WTC11 (cell line): ENCODE measurements around the gene GABRB1. TPM values are rescaled to one million over a fixed set of nuclear protein-coding genes. Genes with fewer than 3 reads are reported as not detected.

Source experiments
- ATAC-seq: fragments of 200-7000 bp; cut with Tn5 transposase; 2 replicates; pipeline ENCODE4 v1.10.0; 2021; ENCODE audit warnings: mild to moderate bottlenecking, moderate library complexity
- CTCF ChIA-PET: fragments of 300-600 bp; sonication (Branson Sonifier 250); formaldehyde crosslinking; loops from one replicate; lab custom pipeline; 2021; ENCODE audit warnings: antibody characterized with exemption; lab: Charles Lee
- POLR2A ChIA-PET: fragments of 350-600 bp; sonication (Branson Sonifier 250); formaldehyde crosslinking; loops from one replicate; lab custom pipeline; 2021; ENCODE audit warnings: antibody characterized with exemption; lab: Charles Lee
- DNase-seq: peaks from one replicate; pipeline ENCODE4 v3.0.0; 2021; ENCODE audit warnings: low spot score
- H3K27ac Mint-ChIP-seq: 2 replicates; pipeline ENCODE4 v1.8.0; 2021; ENCODE audit warnings: mixed read lengths
- H3K27me3 Mint-ChIP-seq: 2 replicates; pipeline ENCODE4 v1.8.0; 2021; ENCODE audit warnings: low read depth, mild to moderate bottlenecking, moderate library complexity, mixed read lengths
- H3K36me3 Mint-ChIP-seq: 2 replicates; pipeline ENCODE4 v1.8.0; 2021; ENCODE audit warnings: mixed read lengths
- H3K4me1 Mint-ChIP-seq: 2 replicates; pipeline ENCODE4 v1.8.0; 2022; ENCODE audit warnings: mixed read lengths
- H3K4me3 Mint-ChIP-seq: 2 replicates; pipeline ENCODE4 v1.8.0; 2021; ENCODE audit warnings: mild to moderate bottlenecking, moderate library complexity, mixed read lengths
- H3K9me3 Mint-ChIP-seq: 2 replicates; pipeline ENCODE4 v1.8.0; 2021; ENCODE audit warnings: mixed read lengths
- ETV6 ChIP-seq: sonication (generic); formaldehyde crosslinking; IDR thresholded peaks from 2 replicates; pipeline ENCODE4 v1.8.1; 2022; ENCODE audit warnings: mild to moderate bottlenecking, missing genetic modification reagents
- FOXK1 ChIP-seq: sonication (generic); formaldehyde crosslinking; IDR thresholded peaks from 2 replicates; pipeline ENCODE4 v1.8.0; 2022; ENCODE audit warnings: mild to moderate bottlenecking, moderate library complexity, missing genetic modification reagents
- NR1H2 ChIP-seq: sonication (generic); formaldehyde crosslinking; IDR thresholded peaks from 2 replicates; pipeline ENCODE4 v1.9.0; 2021; ENCODE audit warnings: mild to moderate bottlenecking, moderate library complexity, missing genetic modification reagents
- OVOL2 ChIP-seq: fragments of 250-450 bp; sonication (Bioruptor Pico); IDR thresholded peaks from 2 replicates; pipeline ENCODE4 v1.9.0; 2021; ENCODE audit warnings: mild to moderate bottlenecking, borderline replicate concordance
- SMAD4 ChIP-seq: sonication (generic); formaldehyde crosslinking; IDR thresholded peaks from 2 replicates; pipeline ENCODE4 v1.8.0; 2022; ENCODE audit warnings: mild to moderate bottlenecking, missing genetic modification reagents
- TCF7 ChIP-seq: sonication (generic); formaldehyde crosslinking; IDR thresholded peaks from 2 replicates; pipeline ENCODE4 v1.8.0; 2022; ENCODE audit warnings: mild to moderate bottlenecking, low read depth, missing genetic modification reagents, moderate library complexity
- ZBTB21 ChIP-seq: sonication (generic); formaldehyde crosslinking; IDR thresholded peaks from 2 replicates; pipeline ENCODE4 v1.8.1; 2023; ENCODE audit warnings: mild to moderate bottlenecking, missing genetic modification reagents, borderline replicate concordance
- ZNF219 ChIP-seq: sonication (generic); formaldehyde crosslinking; IDR thresholded peaks from 2 replicates; pipeline ENCODE4 v1.8.0; 2023; ENCODE audit warnings: missing genetic modification reagents, mild to moderate bottlenecking, borderline replicate concordance
- ZNF317 ChIP-seq: sonication (generic); formaldehyde crosslinking; IDR thresholded peaks from 2 replicates; pipeline ENCODE4 v1.8.1; 2023; ENCODE audit warnings: low read depth, mild to moderate bottlenecking, moderate library complexity, missing genetic modification reagents, borderline replicate concordance
- total RNA-seq: library from RNA; stranded (reverse); gene quantifications from 3 replicates; pipeline ENCODE4 v1.2.3, GENCODE V29; 2021
- TF ChIP-seq, protein P1 (sequence below): sonication (generic); formaldehyde crosslinking; IDR thresholded peaks from 2 replicates; pipeline ENCODE4 v1.8.1; 2023; ENCODE audit warnings: mild to moderate bottlenecking, missing genetic modification reagents, moderate library complexity
- TF ChIP-seq, protein P2 (sequence below): sonication (generic); formaldehyde crosslinking; IDR thresholded peaks from 2 replicates; pipeline ENCODE4 v1.8.0; 2022; ENCODE audit warnings: mild to moderate bottlenecking, missing genetic modification reagents
- TF ChIP-seq, protein P3 (sequence below): sonication (generic); formaldehyde crosslinking; IDR thresholded peaks from 2 replicates; pipeline ENCODE4 v1.8.1; 2022; ENCODE audit warnings: mild to moderate bottlenecking, missing genetic modification reagents, moderate library complexity, borderline replicate concordance
- TF ChIP-seq, protein P4 (sequence below): fragments of 250-450 bp; sonication (Bioruptor Pico); IDR thresholded peaks from 2 replicates; pipeline ENCODE4 v1.9.0; 2021; ENCODE audit warnings: mild to moderate bottlenecking
- TF ChIP-seq, protein P5 (sequence below): sonication (generic); formaldehyde crosslinking; IDR thresholded peaks from 2 replicates; pipeline ENCODE4 v1.8.1; 2023; ENCODE audit warnings: mild to moderate bottlenecking, moderate library complexity, missing genetic modification reagents
- TF ChIP-seq, protein P6 (sequence below): fragments of 250-450 bp; sonication (Bioruptor Pico); IDR thresholded peaks from 2 replicates; pipeline ENCODE4 v2.1.2; 2022; ENCODE audit warnings: mild to moderate bottlenecking, moderate library complexity
- TF ChIP-seq, protein P7 (sequence below): sonication (generic); formaldehyde crosslinking; IDR thresholded peaks from 2 replicates; pipeline ENCODE4 v1.8.0; 2022; ENCODE audit warnings: mild to moderate bottlenecking, missing genetic modification reagents
- TF ChIP-seq, protein P8 (sequence below): sonication (generic); formaldehyde crosslinking; IDR thresholded peaks from 2 replicates; pipeline ENCODE4 v1.8.0; 2023; ENCODE audit warnings: mild to moderate bottlenecking, missing genetic modification reagents
- TF ChIP-seq, protein P9 (sequence below): sonication (generic); formaldehyde crosslinking; IDR thresholded peaks from 2 replicates; pipeline ENCODE4 v1.8.1; 2022; ENCODE audit warnings: missing genetic modification reagents, borderline replicate concordance
- TF ChIP-seq, protein P10 (sequence below): sonication (generic); formaldehyde crosslinking; IDR thresholded peaks from 2 replicates; pipeline ENCODE4 v1.8.1; 2023; ENCODE audit warnings: mild to moderate bottlenecking, missing genetic modification reagents, moderate library complexity

The GABRB1 gene
- total RNA-seq, 1 experiment from 2014 or later, result 0.66 TPM

DNA sequence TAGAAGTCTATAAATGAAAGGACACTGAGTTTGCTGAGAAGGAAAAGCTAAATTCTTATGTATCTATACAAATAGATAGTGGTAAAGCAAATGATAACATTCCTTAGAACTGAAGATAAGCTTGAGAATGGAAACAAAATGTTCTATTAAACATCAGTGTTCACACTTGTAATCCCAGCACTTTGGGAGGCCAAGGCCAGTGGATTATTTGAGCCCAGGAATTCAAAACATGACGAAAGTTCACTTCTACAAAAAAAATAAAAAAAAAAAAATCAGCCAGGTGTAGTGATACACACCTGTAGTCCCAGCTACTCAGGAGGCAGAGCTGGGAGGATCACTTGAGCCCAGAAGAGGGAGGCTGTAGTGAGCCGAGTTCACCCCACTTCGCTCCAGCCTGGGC, 232.4 kb downstream of the GABRB1 start:
- ChIA-PET CTCF (no interaction called here), POLR2A (no interaction called here)
- H3K36me3 Mint-ChIP-seq, result no peaks in the 10 kb centered on the region
- TF ChIP-seq ZNF219 (no peak), SMAD4 (no peak), TCF7 (no peak), OVOL2 (CRISPR knock-in tag) (no peak), ZNF317 (CRISPR knock-in tag) (no peak), NR1H2 (CRISPR knock-in tag) (no peak), FOXK1 (CRISPR knock-in tag) (no peak), ETV6 (CRISPR knock-in tag) (no peak), ZBTB21 (CRISPR knock-in tag) (no peak)
- TF ChIP-seq, protein P1, sequence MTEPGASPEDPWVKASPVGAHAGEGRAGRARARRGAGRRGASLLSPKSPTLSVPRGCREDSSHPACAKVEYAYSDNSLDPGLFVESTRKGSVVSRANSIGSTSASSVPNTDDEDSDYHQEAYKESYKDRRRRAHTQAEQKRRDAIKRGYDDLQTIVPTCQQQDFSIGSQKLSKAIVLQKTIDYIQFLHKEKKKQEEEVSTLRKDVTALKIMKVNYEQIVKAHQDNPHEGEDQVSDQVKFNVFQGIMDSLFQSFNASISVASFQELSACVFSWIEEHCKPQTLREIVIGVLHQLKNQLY, result no peak
- TF ChIP-seq, protein P2, sequence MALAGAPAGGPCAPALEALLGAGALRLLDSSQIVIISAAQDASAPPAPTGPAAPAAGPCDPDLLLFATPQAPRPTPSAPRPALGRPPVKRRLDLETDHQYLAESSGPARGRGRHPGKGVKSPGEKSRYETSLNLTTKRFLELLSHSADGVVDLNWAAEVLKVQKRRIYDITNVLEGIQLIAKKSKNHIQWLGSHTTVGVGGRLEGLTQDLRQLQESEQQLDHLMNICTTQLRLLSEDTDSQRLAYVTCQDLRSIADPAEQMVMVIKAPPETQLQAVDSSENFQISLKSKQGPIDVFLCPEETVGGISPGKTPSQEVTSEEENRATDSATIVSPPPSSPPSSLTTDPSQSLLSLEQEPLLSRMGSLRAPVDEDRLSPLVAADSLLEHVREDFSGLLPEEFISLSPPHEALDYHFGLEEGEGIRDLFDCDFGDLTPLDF (CRISPR knock-in tag), result no peak
- TF ChIP-seq, protein P3, sequence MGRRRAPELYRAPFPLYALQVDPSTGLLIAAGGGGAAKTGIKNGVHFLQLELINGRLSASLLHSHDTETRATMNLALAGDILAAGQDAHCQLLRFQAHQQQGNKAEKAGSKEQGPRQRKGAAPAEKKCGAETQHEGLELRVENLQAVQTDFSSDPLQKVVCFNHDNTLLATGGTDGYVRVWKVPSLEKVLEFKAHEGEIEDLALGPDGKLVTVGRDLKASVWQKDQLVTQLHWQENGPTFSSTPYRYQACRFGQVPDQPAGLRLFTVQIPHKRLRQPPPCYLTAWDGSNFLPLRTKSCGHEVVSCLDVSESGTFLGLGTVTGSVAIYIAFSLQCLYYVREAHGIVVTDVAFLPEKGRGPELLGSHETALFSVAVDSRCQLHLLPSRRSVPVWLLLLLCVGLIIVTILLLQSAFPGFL (CRISPR knock-in tag), result no peak
- TF ChIP-seq, protein P4, sequence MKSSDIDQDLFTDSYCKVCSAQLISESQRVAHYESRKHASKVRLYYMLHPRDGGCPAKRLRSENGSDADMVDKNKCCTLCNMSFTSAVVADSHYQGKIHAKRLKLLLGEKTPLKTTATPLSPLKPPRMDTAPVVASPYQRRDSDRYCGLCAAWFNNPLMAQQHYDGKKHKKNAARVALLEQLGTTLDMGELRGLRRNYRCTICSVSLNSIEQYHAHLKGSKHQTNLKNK (CRISPR knock-in tag), result no peak
- TF ChIP-seq, protein P5, sequence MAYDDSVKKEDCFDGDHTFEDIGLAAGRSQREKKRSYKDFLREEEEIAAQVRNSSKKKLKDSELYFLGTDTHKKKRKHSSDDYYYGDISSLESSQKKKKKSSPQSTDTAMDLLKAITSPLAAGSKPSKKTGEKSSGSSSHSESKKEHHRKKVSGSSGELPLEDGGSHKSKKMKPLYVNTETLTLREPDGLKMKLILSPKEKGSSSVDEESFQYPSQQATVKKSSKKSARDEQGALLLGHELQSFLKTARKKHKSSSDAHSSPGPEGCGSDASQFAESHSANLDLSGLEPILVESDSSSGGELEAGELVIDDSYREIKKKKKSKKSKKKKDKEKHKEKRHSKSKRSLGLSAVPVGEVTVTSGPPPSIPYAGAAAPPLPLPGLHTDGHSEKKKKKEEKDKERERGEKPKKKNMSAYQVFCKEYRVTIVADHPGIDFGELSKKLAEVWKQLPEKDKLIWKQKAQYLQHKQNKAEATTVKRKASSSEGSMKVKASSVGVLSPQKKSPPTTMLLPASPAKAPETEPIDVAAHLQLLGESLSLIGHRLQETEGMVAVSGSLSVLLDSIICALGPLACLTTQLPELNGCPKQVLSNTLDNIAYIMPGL (CRISPR knock-in tag), result no peak
- TF ChIP-seq, protein P6, sequence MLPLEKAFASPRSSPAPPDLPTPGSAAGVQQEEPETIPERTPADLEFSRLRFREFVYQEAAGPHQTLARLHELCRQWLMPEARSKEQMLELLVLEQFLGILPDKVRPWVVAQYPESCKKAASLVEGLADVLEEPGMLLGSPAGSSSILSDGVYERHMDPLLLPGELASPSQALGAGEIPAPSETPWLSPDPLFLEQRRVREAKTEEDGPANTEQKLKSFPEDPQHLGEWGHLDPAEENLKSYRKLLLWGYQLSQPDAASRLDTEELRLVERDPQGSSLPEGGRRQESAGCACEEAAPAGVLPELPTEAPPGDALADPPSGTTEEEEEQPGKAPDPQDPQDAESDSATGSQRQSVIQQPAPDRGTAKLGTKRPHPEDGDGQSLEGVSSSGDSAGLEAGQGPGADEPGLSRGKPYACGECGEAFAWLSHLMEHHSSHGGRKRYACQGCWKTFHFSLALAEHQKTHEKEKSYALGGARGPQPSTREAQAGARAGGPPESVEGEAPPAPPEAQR (CRISPR knock-in tag), result no peak
- TF ChIP-seq, protein P7, sequence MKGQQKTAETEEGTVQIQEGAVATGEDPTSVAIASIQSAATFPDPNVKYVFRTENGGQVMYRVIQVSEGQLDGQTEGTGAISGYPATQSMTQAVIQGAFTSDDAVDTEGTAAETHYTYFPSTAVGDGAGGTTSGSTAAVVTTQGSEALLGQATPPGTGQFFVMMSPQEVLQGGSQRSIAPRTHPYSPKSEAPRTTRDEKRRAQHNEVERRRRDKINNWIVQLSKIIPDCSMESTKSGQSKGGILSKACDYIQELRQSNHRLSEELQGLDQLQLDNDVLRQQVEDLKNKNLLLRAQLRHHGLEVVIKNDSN (CRISPR knock-in tag), result no peak
- TF ChIP-seq, protein P8, sequence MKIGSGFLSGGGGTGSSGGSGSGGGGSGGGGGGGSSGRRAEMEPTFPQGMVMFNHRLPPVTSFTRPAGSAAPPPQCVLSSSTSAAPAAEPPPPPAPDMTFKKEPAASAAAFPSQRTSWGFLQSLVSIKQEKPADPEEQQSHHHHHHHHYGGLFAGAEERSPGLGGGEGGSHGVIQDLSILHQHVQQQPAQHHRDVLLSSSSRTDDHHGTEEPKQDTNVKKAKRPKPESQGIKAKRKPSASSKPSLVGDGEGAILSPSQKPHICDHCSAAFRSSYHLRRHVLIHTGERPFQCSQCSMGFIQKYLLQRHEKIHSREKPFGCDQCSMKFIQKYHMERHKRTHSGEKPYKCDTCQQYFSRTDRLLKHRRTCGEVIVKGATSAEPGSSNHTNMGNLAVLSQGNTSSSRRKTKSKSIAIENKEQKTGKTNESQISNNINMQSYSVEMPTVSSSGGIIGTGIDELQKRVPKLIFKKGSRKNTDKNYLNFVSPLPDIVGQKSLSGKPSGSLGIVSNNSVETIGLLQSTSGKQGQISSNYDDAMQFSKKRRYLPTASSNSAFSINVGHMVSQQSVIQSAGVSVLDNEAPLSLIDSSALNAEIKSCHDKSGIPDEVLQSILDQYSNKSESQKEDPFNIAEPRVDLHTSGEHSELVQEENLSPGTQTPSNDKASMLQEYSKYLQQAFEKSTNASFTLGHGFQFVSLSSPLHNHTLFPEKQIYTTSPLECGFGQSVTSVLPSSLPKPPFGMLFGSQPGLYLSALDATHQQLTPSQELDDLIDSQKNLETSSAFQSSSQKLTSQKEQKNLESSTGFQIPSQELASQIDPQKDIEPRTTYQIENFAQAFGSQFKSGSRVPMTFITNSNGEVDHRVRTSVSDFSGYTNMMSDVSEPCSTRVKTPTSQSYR (CRISPR knock-in tag), result no peak
- TF ChIP-seq, protein P9, sequence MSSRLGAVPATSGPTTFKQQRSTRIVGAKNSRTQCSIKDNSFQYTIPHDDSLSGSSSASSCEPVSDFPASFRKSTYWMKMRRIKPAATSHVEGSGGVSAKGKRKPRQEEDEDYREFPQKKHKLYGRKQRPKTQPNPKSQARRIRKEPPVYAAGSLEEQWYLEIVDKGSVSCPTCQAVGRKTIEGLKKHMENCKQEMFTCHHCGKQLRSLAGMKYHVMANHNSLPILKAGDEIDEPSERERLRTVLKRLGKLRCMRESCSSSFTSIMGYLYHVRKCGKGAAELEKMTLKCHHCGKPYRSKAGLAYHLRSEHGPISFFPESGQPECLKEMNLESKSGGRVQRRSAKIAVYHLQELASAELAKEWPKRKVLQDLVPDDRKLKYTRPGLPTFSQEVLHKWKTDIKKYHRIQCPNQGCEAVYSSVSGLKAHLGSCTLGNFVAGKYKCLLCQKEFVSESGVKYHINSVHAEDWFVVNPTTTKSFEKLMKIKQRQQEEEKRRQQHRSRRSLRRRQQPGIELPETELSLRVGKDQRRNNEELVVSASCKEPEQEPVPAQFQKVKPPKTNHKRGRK (CRISPR knock-in tag), result no peak
- TF ChIP-seq, protein P10, sequence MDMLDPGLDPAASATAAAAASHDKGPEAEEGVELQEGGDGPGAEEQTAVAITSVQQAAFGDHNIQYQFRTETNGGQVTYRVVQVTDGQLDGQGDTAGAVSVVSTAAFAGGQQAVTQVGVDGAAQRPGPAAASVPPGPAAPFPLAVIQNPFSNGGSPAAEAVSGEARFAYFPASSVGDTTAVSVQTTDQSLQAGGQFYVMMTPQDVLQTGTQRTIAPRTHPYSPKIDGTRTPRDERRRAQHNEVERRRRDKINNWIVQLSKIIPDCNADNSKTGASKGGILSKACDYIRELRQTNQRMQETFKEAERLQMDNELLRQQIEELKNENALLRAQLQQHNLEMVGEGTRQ (CRISPR knock-in tag), result no peak
- H3K9me3 Mint-ChIP-seq, result peaks cover 8% of the 10 kb centered on the region; the same call in 1 of the 2 replicates
- no peak overlapping the region for H3K4me3 Mint-ChIP-seq
- no peak overlapping the region for H3K27ac Mint-ChIP-seq
- H3K4me1 Mint-ChIP-seq, result no peaks in the 10 kb centered on the region
- ATAC-seq, result no peak
- H3K27me3 Mint-ChIP-seq, result no peaks in the 10 kb centered on the region
- DNase-seq, result no peak
